OCI-LY7 (cell line): ENCODE results near the gene CDC42EP3. TPM values are rescaled to one million over a fixed set of nuclear protein-coding genes. Genes with fewer than 3 reads are reported as not detected.

Experiments used
- BruUV-seq: library from RNA; stranded (reverse); fragments of 400-500 nt; replicated peaks from 2 replicates; lab custom pipeline; 2021; lab: Mats Ljungman, UMichigan
- CTCF ChIA-PET: fragments of 300-600 bp; sonication (Branson Sonifier 250); formaldehyde crosslinking; loops from one replicate; lab custom pipeline; 2022; ENCODE audit warnings: antibody characterized with exemption; ENCODE audit not compliant: unreplicated experiment; lab: Charles Lee
- POLR2A ChIA-PET: fragments of 300-600 bp; sonication (Branson Sonifier 250); formaldehyde crosslinking; loops from one replicate; lab custom pipeline; 2022; ENCODE audit warnings: antibody characterized with exemption; lab: Charles Lee
- DNase-seq: peaks from one replicate; pipeline ENCODE4 v3.0.0-alpha.2; 2015; ENCODE audit warnings: low spot score
- H2AFZ ChIP-seq: fragments of 200-600 bp; sonication (generic), shearing (Covaris generic); 2 replicates; pipeline ENCODE4 v1.6.1; 2014; ENCODE audit warnings: mild to moderate bottlenecking, antibody characterized with exemption, low read length, moderate library complexity
- H3K27ac ChIP-seq: fragments of 200-600 bp; sonication (generic); 2 replicates; pipeline ENCODE4 v1.5.1; 2014; ENCODE audit warnings: mixed run types, low read depth, mild to moderate bottlenecking, moderate library complexity, low read length, inconsistent platforms; ENCODE audit not compliant: poor library complexity, severe bottlenecking
- H3K36me3 ChIP-seq: fragments of 200-600 bp; sonication (generic); 2 replicates; pipeline ENCODE4 v1.6.1; 2014; ENCODE audit warnings: mild to moderate bottlenecking, antibody characterized with exemption, low read length, moderate library complexity, mixed read lengths; ENCODE audit not compliant: insufficient read depth
- H3K4me1 ChIP-seq: fragments of 200-600 bp; sonication (generic); 2 replicates; pipeline ENCODE4 v1.5.1; 2014; ENCODE audit warnings: mild to moderate bottlenecking, low read length; ENCODE audit not compliant: insufficient read depth, poor library complexity, severe bottlenecking
- H3K4me2 ChIP-seq: fragments of 200-600 bp; sonication (generic); 2 replicates; pipeline ENCODE4 v1.6.1; 2014; ENCODE audit warnings: mild to moderate bottlenecking, low read length
- H3K4me3 ChIP-seq: fragments of 200-600 bp; sonication (generic); 2 replicates; pipeline ENCODE4 v1.5.1; 2014; ENCODE audit warnings: mild to moderate bottlenecking, low read depth, low read length; ENCODE audit not compliant: poor library complexity, severe bottlenecking
- H3K79me2 ChIP-seq: fragments of 200-600 bp; sonication (generic); 2 replicates; pipeline ENCODE4 v1.6.1; 2016; ENCODE audit warnings: low read depth, mild to moderate bottlenecking, low read length, moderate library complexity, mixed read lengths; ENCODE audit not compliant: insufficient read depth
- H3K9me2 ChIP-seq: fragments of 200-600 bp; sonication (generic); 2 replicates; pipeline ENCODE4 v1.6.1; 2016; ENCODE audit warnings: mild to moderate bottlenecking, low read length, mixed read lengths; ENCODE audit not compliant: insufficient read depth
- H3K9me3 ChIP-seq: fragments of 200-600 bp; sonication (generic); 2 replicates; pipeline ENCODE4 v1.6.1; 2014; ENCODE audit warnings: mild to moderate bottlenecking, mixed run types, low read length, mixed read lengths
- H4K20me1 ChIP-seq: fragments of 200-600 bp; sonication (generic); 2 replicates; pipeline ENCODE4 v1.6.1; 2014; ENCODE audit warnings: mild to moderate bottlenecking, antibody characterized with exemption, low read length, moderate library complexity, mixed read lengths; ENCODE audit not compliant: insufficient read depth
- CTCF ChIP-seq: fragments of 200-600 bp; sonication (generic); conservative IDR thresholded peaks from 2 replicates; pipeline ENCODE4 v1.5.1; 2014; ENCODE audit warnings: mild to moderate bottlenecking, antibody characterized with exemption, low read length, moderate library complexity, mixed read lengths
- EZH2phosphoT487 ChIP-seq: fragments of 200-600 bp; sonication (generic); IDR thresholded peaks from 2 replicates; pipeline ENCODE4 v1.6.1; 2018; ENCODE audit warnings: low read depth, borderline replicate concordance, mild to moderate bottlenecking, mixed run types, antibody characterized with exemption, low read length, moderate library complexity, mixed read lengths
- intact Hi-C: fragments of 100-400 bp; cut with micrococcal nuclease; formaldehyde crosslinking; loops from one replicate; pipeline ENCODE4 v1.10.0; 2022; ENCODE audit not compliant: unreplicated experiment
- total RNA-seq, 2 experiments: library from RNA; depleted of rRNA in 1 of 2; stranded (reverse); fragments of >200 nt in 1 of 2; shearing (Covaris generic) in 1 of 2; gene quantifications; 2 replicates each; pipeline ENCODE4 v1.2.3, GENCODE V29; 2014 to 2022

CDC42EP3 gene
- total RNA-seq, 2 experiments from 2014 or later, result 7.2 to 22.9 TPM

GRCh38 chr2:37684809-37685208, 13.4 kb upstream of the CDC42EP3 start:
- no peaks in the 10 kb centered on the region for H4K20me1 ChIP-seq
- H2AFZ ChIP-seq, result no peak overlapping the region
- no peak for TF ChIP-seq EZH2phosphoT487
- no peak for TF ChIP-seq CTCF
- no peaks in the 10 kb centered on the region for H3K79me2 ChIP-seq
- no peaks in the 10 kb centered on the region for H3K36me3 ChIP-seq
- CTCF ChIA-PET, result no interaction called here
- H3K9me2 ChIP-seq, result no peaks in the 10 kb centered on the region
- H3K9me3 ChIP-seq, result no peaks in the 10 kb centered on the region
- H3K4me1 ChIP-seq, result no peaks in the 10 kb centered on the region
- POLR2A ChIA-PET, result interaction anchor here (0.7 to 1.2 kb wide), 3 partner anchors 22 to 67 kb away, joined by 3 read pairs; no protein-coding TSS in a partner anchor
- H3K4me2 ChIP-seq, result no peak overlapping the region
- no TSS peak for BruUV-seq
- H3K4me3 ChIP-seq, result no peak overlapping the region
- H3K27ac ChIP-seq, result no peak overlapping the region
- intact Hi-C loops, result no loop called here
- DNase-seq, result no peak

- intact Hi-C loops, result no loop called here
- DNase-seq, result no peak
- Histone ChIP-seq H3K4me2 (no peak overlapping the region), H2AFZ (no peak overlapping the region), H3K4me3 (no peak overlapping the region), H3K9me3 (no peaks in the 10 kb centered on the region), H3K4me1 (no peaks in the 10 kb centered on the region), H3K36me3 (no peaks in the 10 kb centered on the region), H4K20me1 (no peaks in the 10 kb centered on the region), H3K9me2 (no peaks in the 10 kb centered on the region), H3K27ac (no peak overlapping the region), H3K79me2 (no peaks in the 10 kb centered on the region)
- no TSS peak for BruUV-seq
- POLR2A ChIA-PET, result interaction anchor here (1.1 kb wide), 1 partner anchor 23 kb away, joined by 3 read pairs; no protein-coding TSS in a partner anchor
- CTCF ChIA-PET, result no interaction called here
- TF ChIP-seq CTCF (no peak), EZH2phosphoT487 (no peak)
Observed at GRCh38 chr2:37683921-37684780, 12.7 kb upstream of the CDC42EP3 start.

- intact Hi-C loops, result no loop called here
- H3K9me2 ChIP-seq, result no peaks in the 10 kb centered on the region
- ChIA-PET CTCF (no interaction called here), POLR2A (interaction anchor here (0.6 kb wide), 1 partner anchor 320 kb away, joined by 4 read pairs; no protein-coding TSS in a partner anchor)
- TF ChIP-seq CTCF (no peak), EZH2phosphoT487 (no peak)
- no peaks in the 10 kb centered on the region for H3K36me3 ChIP-seq
- no peaks in the 10 kb centered on the region for H3K79me2 ChIP-seq
- no peak for DNase-seq
- H3K9me3 ChIP-seq, result no peaks in the 10 kb centered on the region
- H2AFZ ChIP-seq, result no peak overlapping the region
- H3K27ac ChIP-seq, result no peak overlapping the region
- no TSS peak for BruUV-seq
- no peak overlapping the region for H3K4me2 ChIP-seq
- no peaks in the 10 kb centered on the region for H4K20me1 ChIP-seq
- no peak overlapping the region for H3K4me3 ChIP-seq
- H3K4me1 ChIP-seq, result no peaks in the 10 kb centered on the region
Observed at GRCh38 chr2:37683241-37683640, 11.8 kb upstream of the CDC42EP3 start.
